SJCRH30 (cell line): ENCODE measurements around the gene HNMT. TPM values are rescaled to one million over a fixed set of nuclear protein-coding genes. Genes with fewer than 3 reads are reported as not detected.
A peak's percentile ranks its signal among the peaks of the same experiment; 100 is the strongest.
"Not testable (repeated sequence)": the region's sequence is repeated elsewhere in the genome, so short reads cannot be mapped to it uniquely, and the experiment has no call there.

Experiments
- DNase-seq, 2 experiments: peaks; one replicate each; pipeline ENCODE4 v3.0.0-alpha.2; 2015 to 2020
- H3K27ac ChIP-seq: fragments of 250-450 bp; sonication (Bioruptor Pico); 2 replicates; pipeline ENCODE4 v1.5.1; 2020; ENCODE audit warnings: mild to moderate bottlenecking, moderate library complexity
- H3K27me3 ChIP-seq: fragments of 250-450 bp; sonication (Bioruptor Pico); 2 replicates; pipeline ENCODE4 v1.5.1; 2020; ENCODE audit warnings: mild to moderate bottlenecking, moderate library complexity
- H3K36me3 ChIP-seq: fragments of 250-450 bp; sonication (Bioruptor Pico); 2 replicates; pipeline ENCODE4 v1.5.1; 2020; ENCODE audit warnings: mild to moderate bottlenecking, moderate library complexity
- H3K4me1 ChIP-seq: fragments of 250-450 bp; sonication (Bioruptor Pico); 2 replicates; pipeline ENCODE4 v1.5.1; 2020; ENCODE audit warnings: mild to moderate bottlenecking, moderate library complexity
- H3K4me3 ChIP-seq: fragments of 250-450 bp; sonication (Bioruptor Pico); 2 replicates; pipeline ENCODE4 v1.5.1; 2020; ENCODE audit warnings: mild to moderate bottlenecking, moderate library complexity
- H3K9me3 ChIP-seq: fragments of 250-450 bp; sonication (Bioruptor Pico); replicated peaks from 2 replicates; pipeline ENCODE4 v1.5.1; 2020; ENCODE audit warnings: mild to moderate bottlenecking, moderate library complexity
- total RNA-seq: library from RNA; depleted of rRNA; stranded (reverse); fragments of >200 nt; shearing (Covaris generic); gene quantifications from 2 replicates; pipeline ENCODE4 v1.2.3, GENCODE V29; 2014; rRNA removed

The HNMT gene
- 0.04 TPM in 1 of 2 replicates, not detected in the other for total RNA-seq

DNA sequence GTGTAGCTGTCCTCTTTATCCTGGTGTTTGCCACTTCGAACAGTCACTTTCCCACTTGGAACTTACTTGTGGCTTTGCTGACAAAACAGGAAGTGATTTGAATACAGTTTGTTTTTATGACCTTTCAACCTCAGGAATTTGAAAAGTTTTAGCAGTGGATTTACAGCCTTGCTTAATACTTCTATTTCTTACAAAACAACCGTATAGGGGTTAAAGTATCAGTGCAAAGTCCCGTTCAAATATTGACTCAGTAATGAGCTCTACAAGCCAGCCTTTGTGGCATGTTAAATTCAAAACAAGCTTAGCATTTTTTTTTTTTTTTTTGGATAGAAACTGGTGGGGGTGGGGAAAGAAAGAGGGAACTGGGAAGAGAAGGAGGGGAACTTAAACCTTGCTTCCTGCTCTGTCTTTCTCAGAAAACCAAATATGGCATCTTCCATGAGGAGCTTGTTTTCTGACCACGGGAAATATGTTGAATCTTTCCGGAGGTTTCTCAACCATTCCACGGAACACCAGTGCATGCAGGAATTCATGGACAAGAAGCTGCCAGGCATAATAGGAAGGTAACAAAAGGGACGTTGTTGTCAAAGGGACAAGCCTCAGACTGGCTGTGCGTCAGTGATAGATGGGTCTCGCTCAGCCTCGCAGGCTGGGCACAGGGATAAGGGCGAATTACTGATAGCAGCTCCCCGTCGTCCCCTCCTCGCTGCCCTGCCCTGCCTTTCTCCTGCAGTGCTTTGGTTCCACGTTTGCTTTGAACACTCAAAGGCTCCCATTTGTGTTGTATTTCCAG lies at the start of gene HNMT:
TSS of gene HNMT (plus strand) at position 408 of the 793 bp plus-strand sequence. CDS start at position 427, 19 bp downstream.
- peak in 1 of 2 experiments; percentile 7 for DNase-seq
- Histone ChIP-seq H3K27me3 (no peaks in the 10 kb centered on the region), H3K4me1 (peaks cover 5% of the 10 kb centered on the region; the same call in 1 of the 2 replicates), H3K36me3 (no peaks in the 10 kb centered on the region), H3K4me3 (no peak within 1 kb of the TSS), H3K27ac (no peak within 1 kb of the TSS), H3K9me3 (no peaks in the 10 kb centered on the region)

DNA sequence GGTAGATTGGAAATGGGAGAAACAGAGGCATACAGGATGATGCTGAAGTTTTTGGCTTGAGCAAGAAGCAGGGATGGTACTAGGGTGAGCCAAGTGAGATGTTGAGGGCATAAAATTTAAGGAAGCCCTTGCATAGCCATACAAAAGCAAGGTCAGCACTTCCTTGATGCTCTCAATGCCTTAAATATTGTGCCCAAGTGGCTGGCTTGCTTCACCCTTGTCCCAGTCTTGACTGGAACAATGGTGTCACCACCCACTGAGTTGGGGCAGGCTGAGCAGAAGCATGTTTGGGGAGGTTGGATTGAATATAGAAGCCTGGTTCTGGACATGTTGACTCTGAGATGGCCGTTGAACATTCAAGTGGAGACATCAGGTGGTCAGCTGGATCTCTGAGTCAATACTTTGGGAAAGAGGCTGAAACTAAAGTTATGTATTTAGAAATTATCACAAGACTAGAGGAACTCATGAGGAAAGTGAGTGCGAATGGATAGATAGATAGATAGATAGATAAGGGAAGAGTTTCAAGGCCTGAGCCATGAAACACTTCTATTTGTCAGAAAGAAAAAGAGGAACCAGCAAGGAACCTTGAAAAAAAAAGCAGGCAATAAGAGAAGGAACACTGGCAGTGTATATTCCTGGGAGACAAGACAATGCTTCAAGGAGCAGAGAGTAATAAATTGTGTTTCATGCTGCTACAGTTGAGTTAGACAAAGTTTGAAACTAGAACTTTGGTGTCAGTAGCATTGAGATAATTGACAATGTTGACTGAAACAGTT lies 43.0 kb upstream of the HNMT start:
- Histone ChIP-seq H3K36me3 (no peaks in the 10 kb centered on the region), H3K27me3 (no peaks in the 10 kb centered on the region; the same call in 1 of the 2 replicates), H3K4me1 (no peaks in the 10 kb centered on the region), H3K9me3 (no peaks in the 10 kb centered on the region), H3K27ac (no peak overlapping the region), H3K4me3 (no peak overlapping the region)
- no peak for DNase-seq

DNA sequence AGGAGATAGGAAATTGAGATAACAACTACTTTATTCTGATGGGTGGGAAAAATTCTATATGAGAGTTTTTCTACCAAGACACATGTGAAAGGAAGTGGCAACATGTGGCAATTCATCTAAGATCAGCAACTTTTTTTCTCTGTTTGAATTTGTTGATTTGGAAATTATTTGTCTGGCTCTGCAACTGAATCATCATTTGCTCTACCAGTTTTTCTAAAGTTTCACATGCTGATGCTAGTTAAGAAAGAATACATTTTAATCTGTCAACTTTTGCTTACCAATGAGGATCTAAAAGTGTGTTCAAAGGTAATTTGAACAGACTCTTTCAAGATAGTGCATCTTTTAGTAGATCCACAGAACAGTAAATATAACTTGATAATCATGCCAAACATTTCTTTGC lies 42.1 kb upstream of the HNMT start:
- not testable (repeated sequence) for H3K27me3 ChIP-seq, H3K9me3 ChIP-seq, DNase-seq, H3K4me1 ChIP-seq, H3K27ac ChIP-seq, H3K4me3 ChIP-seq, H3K36me3 ChIP-seq

DNA sequence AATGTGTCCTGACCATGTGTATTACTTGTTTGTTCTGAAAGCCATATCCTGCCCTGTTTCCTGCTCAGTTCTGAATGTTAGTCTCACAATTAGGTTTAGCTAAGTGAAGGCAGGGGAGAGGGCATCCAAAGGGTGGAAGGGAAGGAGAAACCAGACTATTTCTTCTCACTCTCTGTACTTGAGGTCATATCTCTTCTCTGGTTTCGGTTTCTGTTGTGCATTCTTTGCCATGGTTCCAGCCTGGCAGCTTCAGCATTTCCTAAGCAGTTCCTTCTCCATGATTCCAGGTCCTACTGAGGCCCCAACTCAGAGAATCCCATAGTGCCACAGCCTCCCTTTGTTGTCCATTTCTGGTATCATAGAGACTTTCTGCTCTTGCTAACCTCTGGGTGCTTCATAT lies 40.3 kb upstream of the HNMT start:
- Histone ChIP-seq H3K27me3 (no peaks in the 10 kb centered on the region; the same call in 1 of the 2 replicates), H3K36me3 (no peaks in the 10 kb centered on the region), H3K27ac (no peak overlapping the region), H3K4me1 (0 out of 2 replicates have a peak, but pooled peaks cover 3% of the 10 kb centered on the region), H3K9me3 (no peaks in the 10 kb centered on the region), H3K4me3 (no peak overlapping the region)
- no peak for DNase-seq

DNA sequence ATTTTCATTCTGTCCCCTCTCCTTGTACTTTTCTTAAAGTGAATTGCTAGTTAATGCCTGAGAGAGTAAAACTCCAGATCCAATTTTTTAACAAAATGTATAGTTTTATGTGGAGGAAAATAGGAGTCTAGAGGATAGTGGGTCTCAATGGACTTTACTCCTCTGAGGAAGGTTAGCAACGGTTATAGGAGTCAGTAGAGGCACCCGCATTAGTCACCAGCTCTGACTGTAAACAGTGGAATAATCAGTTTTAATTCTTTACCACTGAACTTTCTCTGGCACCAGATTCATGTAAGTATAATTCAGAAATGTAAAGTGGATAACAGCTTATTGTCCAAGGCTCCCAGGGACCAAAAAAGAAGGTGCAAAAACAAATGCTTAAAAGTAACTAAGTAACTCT lies 38.7 kb upstream of the HNMT start:
- no peak overlapping the region for H3K4me3 ChIP-seq
- no peaks in the 10 kb centered on the region for H3K9me3 ChIP-seq
- H3K27ac ChIP-seq, result no peak overlapping the region
- no peaks in the 10 kb centered on the region for H3K27me3 ChIP-seq
- peaks cover 8% of the 10 kb centered on the region; the same call in 1 of the 2 replicates for H3K4me1 ChIP-seq
- no peak for DNase-seq
- no peaks in the 10 kb centered on the region for H3K36me3 ChIP-seq

DNA sequence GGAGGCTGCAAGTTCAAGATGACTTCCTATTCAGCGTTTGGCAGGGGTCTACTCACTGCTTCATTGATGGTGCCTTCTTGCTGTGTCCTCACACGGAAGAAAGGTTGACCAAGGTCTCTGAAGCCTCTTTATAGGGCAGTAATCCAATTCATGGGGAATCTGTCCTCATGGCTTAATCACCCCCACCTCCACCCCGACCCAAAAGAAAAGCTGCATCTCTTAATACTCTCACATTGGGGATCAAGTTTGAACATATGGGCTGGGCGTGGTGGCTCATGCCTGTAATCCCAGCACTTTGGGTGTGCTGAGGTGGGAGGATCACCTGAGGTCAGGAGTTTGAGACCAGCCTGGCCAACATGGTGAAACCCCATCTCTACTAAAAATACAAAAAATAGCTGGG lies 36.4 kb upstream of the HNMT start:
- H3K4me3 ChIP-seq, result no peak overlapping the region
- DNase-seq, result no peak
- H3K36me3 ChIP-seq, result no peaks in the 10 kb centered on the region
- H3K9me3 ChIP-seq, result no peaks in the 10 kb centered on the region
- no peak overlapping the region for H3K27ac ChIP-seq
- H3K4me1 ChIP-seq, result peaks cover 8% of the 10 kb centered on the region; the same call in 1 of the 2 replicates
- H3K27me3 ChIP-seq, result no peaks in the 10 kb centered on the region

DNA sequence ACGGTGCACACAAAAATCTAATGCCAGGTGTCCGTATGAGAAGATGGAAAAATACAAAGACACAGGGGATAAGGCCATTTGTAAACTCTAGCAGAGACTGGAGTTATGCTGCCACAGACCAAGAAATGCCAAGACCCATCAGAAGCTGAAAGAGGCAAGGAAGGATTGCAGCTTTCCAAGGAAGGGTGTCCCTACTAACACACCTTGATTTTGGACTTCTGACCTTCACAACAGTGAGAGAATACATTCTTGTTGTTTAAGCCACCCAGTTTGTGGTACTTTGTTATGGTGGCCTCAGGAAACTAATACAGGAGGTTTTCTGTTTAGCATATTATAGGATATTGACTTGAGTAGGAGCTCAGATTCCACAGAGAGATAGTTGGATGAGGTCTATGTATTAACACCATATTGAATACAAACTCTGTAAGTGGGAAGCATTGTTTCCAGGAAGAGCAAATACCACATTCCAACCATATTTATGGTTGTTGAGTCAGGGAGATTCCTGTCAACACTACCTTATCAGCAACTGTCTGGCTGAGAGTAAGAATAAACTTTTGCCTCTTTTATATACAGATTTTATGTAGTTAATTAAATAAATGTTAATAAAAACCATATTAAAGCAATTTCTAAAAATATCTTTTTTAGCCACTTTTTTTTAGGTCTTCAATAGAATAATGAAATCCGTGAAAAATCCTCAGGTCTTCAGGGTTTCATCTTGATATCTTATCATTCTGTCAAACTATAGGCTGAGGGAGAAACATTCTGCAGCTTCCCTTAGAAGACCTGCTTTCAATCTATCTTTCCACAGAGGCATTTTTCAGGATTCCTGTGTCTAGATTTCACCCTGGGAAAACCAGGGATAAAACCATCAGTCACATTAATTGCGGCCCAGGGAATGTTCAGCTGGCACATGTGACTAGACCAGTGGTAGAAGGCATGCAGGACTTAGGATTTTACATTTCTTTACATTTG lies 35.4 kb upstream of the HNMT start:
- no peaks in the 10 kb centered on the region for H3K9me3 ChIP-seq
- DNase-seq, result no peak
- no peak overlapping the region for H3K4me3 ChIP-seq
- peaks cover 8% of the 10 kb centered on the region; the same call in 1 of the 2 replicates for H3K4me1 ChIP-seq
- H3K36me3 ChIP-seq, result no peaks in the 10 kb centered on the region
- no peaks in the 10 kb centered on the region for H3K27me3 ChIP-seq
- no peak overlapping the region for H3K27ac ChIP-seq

DNA sequence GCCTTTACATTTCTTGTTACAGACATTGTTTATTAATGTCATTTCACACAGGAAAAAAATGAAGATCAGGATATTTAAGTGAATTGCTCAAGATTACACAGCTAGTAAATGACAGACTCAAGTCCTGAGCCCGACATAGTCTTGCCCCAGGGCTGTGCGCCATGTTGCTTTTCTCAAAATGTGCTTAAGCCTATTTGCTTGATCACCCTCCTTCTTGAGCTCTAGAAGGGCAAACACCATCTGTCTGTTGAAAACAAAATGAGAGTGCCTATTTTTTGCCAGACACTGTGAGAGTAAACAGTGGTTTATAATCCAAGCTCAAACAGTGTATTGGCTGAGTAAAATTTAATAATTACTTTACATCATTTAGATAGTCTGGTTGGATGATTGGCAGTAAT lies 34.8 kb upstream of the HNMT start:
- no peak for DNase-seq
- Histone ChIP-seq H3K4me3 (no peak overlapping the region), H3K27me3 (no peaks in the 10 kb centered on the region), H3K36me3 (no peaks in the 10 kb centered on the region), H3K9me3 (no peaks in the 10 kb centered on the region), H3K27ac (no peak overlapping the region), H3K4me1 (peaks cover 8% of the 10 kb centered on the region; the same call in 1 of the 2 replicates)

DNA sequence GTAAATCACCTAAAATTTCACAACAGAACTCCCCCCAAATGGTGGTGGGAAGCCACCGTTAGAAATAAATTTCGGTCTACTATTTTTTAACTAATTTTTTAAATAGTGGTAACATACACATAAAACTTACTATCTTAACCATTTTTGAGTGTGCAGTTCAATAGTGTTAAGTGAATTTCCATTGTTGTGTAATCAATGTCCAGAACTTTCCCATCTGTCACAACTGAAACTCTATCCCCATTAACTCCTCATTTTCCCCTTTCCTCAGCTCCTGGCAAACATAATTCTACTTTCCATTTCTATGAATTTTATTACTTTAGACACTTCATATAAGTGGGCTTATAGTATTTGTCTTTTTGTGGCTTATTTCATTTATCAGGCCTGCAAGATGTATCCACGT lies 34.1 kb upstream of the HNMT start:
- no peak overlapping the region for H3K4me3 ChIP-seq
- H3K27me3 ChIP-seq, result no peaks in the 10 kb centered on the region
- no peaks in the 10 kb centered on the region for H3K36me3 ChIP-seq
- DNase-seq, result no peak
- peaks cover 8% of the 10 kb centered on the region; the same call in 1 of the 2 replicates for H3K4me1 ChIP-seq
- no peak overlapping the region for H3K27ac ChIP-seq
- no peaks in the 10 kb centered on the region for H3K9me3 ChIP-seq

DNA sequence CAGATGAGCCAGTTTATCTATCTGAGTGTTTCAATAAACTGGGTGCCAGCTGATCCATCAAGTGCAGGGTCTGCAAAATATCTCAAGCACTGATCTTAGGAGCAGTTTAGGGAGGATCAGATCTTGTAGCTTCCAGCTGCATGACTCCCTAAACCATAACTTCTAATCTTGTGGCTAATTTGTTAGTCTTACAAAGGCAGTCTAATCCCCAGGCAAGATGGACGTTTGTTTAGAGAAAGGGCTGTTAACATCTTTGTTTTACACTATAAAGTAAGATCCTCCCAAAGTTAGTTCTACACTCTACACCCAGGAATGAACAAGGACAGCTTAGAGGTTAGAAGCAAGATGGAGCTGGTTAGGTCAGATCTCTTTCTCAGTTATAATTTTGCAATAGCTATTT lies 28.7 kb upstream of the HNMT start:
- H3K4me3 ChIP-seq, result no peak overlapping the region
- DNase-seq, result no peak
- no peaks in the 10 kb centered on the region for H3K27me3 ChIP-seq
- H3K4me1 ChIP-seq, result no peaks in the 10 kb centered on the region
- H3K27ac ChIP-seq, result no peak overlapping the region
- H3K9me3 ChIP-seq, result no peaks in the 10 kb centered on the region
- no peaks in the 10 kb centered on the region for H3K36me3 ChIP-seq

DNA sequence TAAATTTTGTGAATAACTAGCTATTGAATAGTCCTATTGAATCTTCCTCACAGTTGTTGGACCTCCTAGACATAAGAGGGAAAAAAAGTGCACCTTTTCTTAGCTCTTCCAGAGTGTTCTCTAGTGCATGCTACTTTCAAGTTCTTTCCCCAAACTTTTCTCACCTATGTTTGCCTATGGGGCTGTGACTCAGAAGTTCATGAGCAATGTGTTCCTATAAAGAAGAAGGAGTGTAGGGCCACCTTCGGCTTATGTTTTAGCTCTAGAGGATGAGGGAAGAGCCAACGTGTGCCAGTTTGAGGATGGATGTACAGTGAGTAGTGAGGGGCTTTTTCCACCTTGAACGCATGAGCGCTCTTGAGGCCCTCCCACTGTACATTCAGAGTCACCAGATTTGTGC lies 27.0 kb upstream of the HNMT start:
- Histone ChIP-seq H3K9me3 (no peaks in the 10 kb centered on the region), H3K4me3 (no peak overlapping the region), H3K36me3 (no peaks in the 10 kb centered on the region), H3K27ac (no peak overlapping the region), H3K27me3 (no peaks in the 10 kb centered on the region), H3K4me1 (no peaks in the 10 kb centered on the region)
- no peak for DNase-seq

DNA sequence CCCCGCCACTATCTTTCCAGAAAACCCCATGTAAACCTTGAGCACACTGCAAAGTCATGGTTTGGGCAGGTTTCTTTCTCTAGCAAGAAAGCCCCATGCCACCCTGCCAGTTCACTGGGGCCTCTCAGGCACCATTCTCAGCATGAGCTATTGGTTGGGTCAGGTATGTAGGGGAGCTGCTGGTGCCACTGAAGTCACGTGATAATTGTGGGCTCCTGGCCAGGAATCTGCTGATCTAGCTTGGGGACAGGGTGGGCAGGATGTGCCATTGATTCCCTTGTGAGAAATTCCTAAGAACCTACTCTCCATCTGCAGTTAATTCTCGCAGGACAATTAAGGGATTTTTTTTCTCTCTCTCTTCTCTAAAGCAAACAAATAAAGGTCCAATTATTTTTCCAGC lies 26.5 kb upstream of the HNMT start:
- Histone ChIP-seq H3K4me1 (no peaks in the 10 kb centered on the region), H3K4me3 (no peak overlapping the region), H3K9me3 (no peaks in the 10 kb centered on the region), H3K36me3 (no peaks in the 10 kb centered on the region), H3K27me3 (no peaks in the 10 kb centered on the region), H3K27ac (no peak overlapping the region)
- no peak for DNase-seq

DNA sequence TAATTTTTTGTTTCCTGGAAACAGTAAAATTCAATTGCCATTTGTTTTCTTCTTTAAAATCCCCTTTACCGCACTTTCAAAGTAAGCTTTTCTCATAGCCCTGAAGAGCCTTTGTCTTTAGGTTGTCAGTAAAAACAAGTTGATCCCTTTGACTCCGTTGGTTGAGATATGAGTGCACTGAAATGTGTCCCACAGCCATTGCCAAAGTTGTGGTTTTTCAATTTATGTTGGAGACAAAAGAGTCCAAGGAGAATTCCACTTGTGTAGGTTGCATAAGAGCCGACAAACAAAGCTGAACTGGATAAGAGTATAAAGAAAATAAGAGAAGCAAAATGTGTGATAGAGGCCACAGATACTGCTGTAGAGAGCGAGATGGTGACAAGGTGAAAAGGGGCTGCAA lies 26.1 kb upstream of the HNMT start:
- DNase-seq, result no peak

DNA sequence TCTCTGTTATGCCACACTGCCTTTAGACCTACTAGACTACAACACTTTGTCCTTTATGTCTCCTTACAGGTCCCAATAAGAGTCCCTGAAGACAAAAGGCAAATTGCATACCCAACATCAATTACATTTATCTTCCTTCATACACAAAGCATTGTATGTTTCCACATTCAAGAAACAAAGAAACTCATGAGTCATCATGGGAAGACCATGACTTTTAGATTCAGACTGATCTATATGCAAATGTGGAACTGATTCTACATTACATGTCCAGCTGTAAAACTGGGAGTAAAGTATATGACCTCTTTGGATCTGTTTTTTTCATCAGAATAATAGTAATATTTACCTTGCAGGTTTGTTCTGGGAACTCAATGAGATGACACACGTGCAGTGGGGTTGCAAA lies 25.2 kb upstream of the HNMT start:
- no peaks in the 10 kb centered on the region for H3K4me1 ChIP-seq
- no peaks in the 10 kb centered on the region for H3K36me3 ChIP-seq
- no peak overlapping the region for H3K4me3 ChIP-seq
- H3K9me3 ChIP-seq, result no peaks in the 10 kb centered on the region
- H3K27ac ChIP-seq, result no peak overlapping the region
- no peaks in the 10 kb centered on the region for H3K27me3 ChIP-seq
- no peak for DNase-seq

More for the DNA sequence above, 26.1 kb upstream of the HNMT start:
- no peaks in the 10 kb centered on the region for H3K9me3 ChIP-seq
- H3K27ac ChIP-seq, result no peak overlapping the region
- H3K4me3 ChIP-seq, result no peak overlapping the region
- no peaks in the 10 kb centered on the region for H3K27me3 ChIP-seq
- H3K36me3 ChIP-seq, result no peaks in the 10 kb centered on the region
- no peaks in the 10 kb centered on the region for H3K4me1 ChIP-seq
